Measurements from ENCODE around the gene CAPZA3. TPM values are rescaled to one million over a fixed set of nuclear protein-coding genes. Genes with fewer than 3 reads are reported as not detected.
A peak's percentile ranks its signal among the peaks of the same experiment; 100 is the strongest.
"Not testable (repeated sequence)": the region's sequence is repeated elsewhere in the genome, so short reads cannot be mapped to it uniquely, and the experiment has no call there.

CAPZA3 gene, protein sequence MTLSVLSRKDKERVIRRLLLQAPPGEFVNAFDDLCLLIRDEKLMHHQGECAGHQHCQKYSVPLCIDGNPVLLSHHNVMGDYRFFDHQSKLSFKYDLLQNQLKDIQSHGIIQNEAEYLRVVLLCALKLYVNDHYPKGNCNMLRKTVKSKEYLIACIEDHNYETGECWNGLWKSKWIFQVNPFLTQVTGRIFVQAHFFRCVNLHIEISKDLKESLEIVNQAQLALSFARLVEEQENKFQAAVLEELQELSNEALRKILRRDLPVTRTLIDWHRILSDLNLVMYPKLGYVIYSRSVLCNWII
- not detected in 2 replicates for total RNA-seq (2014; rRNA removed; shearing (Covaris generic))

DNA sequence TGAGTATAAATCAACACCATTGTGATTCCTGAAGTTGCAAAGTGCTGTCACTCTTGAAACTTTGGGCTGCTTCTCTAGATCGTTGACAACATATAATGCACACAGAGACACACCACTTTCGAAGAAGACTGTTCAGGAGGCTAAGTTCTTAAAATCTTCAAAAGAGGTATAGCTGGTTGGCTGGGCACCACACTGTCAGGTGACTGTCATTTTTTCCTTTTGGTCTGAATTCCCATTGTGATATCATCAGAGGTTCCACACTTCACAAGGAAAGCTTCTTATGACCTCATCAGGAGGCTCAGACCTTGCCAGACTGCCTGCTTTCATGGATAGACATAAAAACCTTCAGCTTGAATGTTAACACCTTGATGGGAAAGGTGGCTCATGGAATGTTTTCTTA, at the start of gene CAPZA3, which contains the start of gene PLCZ1:
Gene CAPZA3, plus strand, starts transcription at position 301 of the 400 bp plus-strand sequence. CDS start 150 bp downstream, outside the sequence.
Gene PLCZ1, minus strand, starts transcription at position 194 of the 400 bp plus-strand sequence. CDS start 641 bp downstream, outside the sequence.
- no peak for DNase-seq (ENCODE audit: low spot score)

GRCh38 chr12:18689771-18690170, 48.1 kb upstream of the CAPZA3 start:
- DNase-seq (ENCODE audit: low spot score): no peak

- DNase-seq (ENCODE audit: low spot score): no peak
Measured at GRCh38 chr12:18690653-18691052, 47.3 kb upstream of the CAPZA3 start.

GRCh38 chr12:18693986-18694385, 43.9 kb upstream of the CAPZA3 start:
- not testable (repeated sequence) for DNase-seq (ENCODE audit: low spot score)

DNA sequence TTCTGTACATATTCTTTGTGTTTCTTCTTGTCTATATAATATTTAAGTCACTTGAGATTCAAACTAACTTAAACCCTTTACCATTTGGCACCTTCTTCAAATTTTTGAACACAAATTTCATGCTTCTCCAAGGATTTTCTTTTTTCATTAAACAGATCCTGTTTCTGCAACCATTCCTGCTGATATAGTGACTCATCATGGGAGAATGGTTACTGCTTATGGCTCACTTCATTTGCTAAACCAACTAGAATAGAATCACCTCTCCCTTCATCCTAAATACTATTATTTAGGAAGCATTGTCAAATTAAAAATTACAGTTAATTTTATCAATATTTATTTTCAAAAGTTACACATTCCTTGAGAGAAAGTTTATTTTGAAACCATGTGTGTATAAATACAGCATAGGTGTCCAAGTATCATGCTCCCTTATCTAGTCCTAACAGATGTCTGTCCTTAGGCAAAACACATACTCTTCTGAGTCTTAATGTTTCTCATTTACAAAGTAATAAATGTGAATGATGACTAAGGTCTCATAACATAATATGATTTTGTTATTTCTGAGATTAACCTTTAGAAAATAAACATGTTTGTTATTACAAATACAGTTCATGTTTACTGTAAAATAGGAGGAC, 40.8 kb upstream of the CAPZA3 start:
- DNase-seq (ENCODE audit: low spot score): no peak

DNA sequence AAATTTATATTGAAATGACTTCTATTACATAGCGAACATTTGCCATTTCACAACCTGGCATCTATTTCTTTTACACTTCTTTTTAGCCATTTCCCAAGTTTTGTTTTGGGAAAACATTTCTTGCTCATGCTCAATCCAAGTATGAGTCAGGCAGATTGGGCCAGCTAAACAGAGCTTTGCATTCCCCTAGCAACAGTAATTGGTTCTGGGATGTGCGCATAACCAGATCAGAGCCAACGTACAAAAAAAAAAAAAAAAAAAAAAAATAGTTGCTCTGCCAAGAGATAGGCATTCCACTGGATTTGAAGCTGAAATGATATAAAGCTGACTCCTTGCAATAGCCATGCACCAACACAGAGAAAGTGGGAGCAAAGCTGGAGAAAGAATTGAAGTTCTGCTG, 37.6 kb upstream of the CAPZA3 start:
- no peak for DNase-seq (ENCODE audit: low spot score)

DNA sequence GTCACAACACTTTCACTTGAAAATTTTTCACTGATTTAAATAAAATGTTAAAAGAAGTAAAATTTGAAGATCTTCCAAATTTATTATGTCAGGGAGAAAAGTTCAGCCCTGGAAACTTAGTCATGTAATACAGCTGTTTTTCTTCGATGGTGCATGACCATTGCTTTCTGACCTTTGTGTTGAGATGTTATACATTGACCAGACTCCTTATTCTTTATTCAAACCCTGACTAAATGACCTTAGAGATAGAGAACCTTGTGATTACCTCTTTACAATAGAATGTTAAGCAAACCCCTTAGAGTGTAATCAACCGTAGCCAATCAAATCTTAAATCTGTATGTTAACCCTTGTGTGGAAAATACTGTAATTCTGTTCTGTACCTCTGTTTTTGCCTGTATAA, 34.6 kb upstream of the CAPZA3 start:
- DNase-seq (ENCODE audit: low spot score): no peak

- DNase-seq (ENCODE audit: low spot score): no peak
Measured at GRCh38 chr12:18703911-18704310, 34.0 kb upstream of the CAPZA3 start.

GRCh38 chr12:18706798-18707197, 31.1 kb upstream of the CAPZA3 start:
- DNase-seq (ENCODE audit: low spot score): no peak

DNA sequence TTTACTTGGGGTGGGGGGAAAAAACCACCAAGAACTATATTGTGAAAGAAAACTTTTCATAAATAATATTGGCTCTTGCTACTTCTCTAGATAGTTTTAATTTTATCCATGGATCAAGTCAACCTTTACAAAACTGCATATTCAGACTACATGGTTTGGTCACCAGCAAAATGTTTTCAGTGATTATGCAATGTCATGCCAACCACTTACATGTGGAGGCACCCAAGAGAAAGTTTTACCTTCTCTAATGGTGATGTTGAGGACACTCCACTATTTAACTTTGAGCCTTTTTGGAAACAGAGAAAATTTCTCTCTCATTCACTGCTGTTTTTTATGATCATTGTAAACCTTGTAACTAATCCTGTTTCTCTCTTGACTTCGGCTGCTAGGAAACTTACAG, 21.7 kb upstream of the CAPZA3 start:
- DNase-seq (ENCODE audit: low spot score): no peak

- DNase-seq (ENCODE audit: low spot score): no peak
Measured at GRCh38 chr12:18718462-18718861, 19.5 kb upstream of the CAPZA3 start.

GRCh38 chr12:18719922-18720510, 17.9 kb upstream of the CAPZA3 start:
- no peak for DNase-seq (ENCODE audit: low spot score)

DNA sequence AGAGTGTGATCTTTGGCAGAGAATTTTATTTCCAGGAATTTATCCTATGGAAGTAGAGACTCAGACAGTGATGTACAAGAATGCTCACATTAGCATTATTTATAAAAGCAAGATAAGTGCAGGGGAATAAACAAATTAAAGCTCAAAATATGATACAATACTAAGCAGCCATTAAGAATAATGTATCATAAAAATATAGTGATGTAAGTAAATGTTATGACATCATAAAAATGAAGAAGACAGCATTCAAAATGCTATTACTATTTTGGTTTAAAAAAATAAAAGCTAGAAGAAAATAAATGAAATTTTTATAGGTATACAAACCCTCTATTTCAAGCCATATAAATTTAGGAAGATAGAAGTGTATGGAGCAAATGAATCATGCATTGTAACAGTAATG, 17.2 kb upstream of the CAPZA3 start:
- no peak for DNase-seq (ENCODE audit: low spot score)

GRCh38 chr12:18721452-18721851, 16.5 kb upstream of the CAPZA3 start:
- no peak for DNase-seq (ENCODE audit: low spot score)

GRCh38 chr12:18723752-18724151, 14.2 kb upstream of the CAPZA3 start:
- peak; percentile 43 for DNase-seq (ENCODE audit: low spot score)

DNA sequence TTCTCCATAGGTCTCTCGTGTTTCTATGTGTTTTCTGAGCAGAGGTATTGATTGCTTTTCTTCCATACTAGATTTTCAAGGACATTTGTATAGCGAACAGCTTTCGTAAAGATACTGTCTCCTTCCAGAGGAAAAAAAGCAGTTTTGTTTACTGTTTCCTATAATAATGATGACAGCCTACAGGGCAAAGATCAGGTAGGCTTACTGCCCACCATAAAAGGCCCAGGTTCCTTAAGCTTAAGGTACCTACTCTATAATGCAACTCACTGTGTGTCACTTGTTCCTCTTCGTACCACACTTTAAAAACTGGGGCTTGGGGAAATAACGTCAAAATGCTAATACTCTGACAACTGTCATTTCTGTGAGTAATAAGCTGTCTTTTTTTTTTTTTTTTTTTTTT, 6.8 kb upstream of the CAPZA3 start:
- no peak for DNase-seq (ENCODE audit: low spot score)

GRCh38 chr12:18747895-18748294, 10.0 kb downstream of the CAPZA3 start:
- peak; percentile 58 for DNase-seq (ENCODE audit: low spot score)

GRCh38 chr12:18749386-18749957, 11.6 kb downstream of the CAPZA3 start:
- DNase-seq (ENCODE audit: low spot score): no peak

GRCh38 chr12:18750085-18750484, 12.2 kb downstream of the CAPZA3 start:
- DNase-seq (ENCODE audit: low spot score): peak; percentile 57

GRCh38 chr12:18751866-18752265, 13.9 kb downstream of the CAPZA3 start:
- DNase-seq (ENCODE audit: low spot score): no peak

DNA sequence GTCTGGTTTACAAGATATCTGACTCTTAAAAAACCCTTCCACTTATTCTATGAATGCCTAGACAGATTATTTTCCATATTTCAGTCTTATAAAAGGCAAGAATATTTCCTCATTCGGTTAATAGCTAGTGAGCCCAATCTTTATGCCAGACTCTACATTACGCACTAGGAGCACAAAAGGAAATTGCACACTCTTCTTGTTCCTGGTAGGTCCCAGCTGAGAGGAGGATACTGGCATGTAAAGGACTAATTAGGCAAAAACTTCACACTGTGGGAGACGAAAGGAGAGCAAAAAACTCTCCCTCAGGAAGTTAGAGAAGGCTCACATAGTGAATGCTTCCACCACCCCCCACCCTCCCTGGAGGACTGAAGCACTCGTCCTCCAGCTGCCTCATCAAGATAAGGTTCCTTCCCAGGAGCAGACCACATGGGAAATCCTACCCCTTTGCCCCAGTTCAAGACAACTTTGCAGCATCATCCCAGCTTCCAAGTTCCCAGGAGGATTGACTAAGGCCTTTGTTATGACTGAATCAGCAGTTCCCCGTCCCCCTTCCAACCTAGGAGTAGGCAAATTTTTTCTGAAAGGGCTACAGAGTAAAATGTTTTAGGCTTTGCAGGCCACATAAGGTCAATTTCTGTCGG, 14.5 kb downstream of the CAPZA3 start:
- DNase-seq (ENCODE audit: low spot score): peak; percentile 83

DNA sequence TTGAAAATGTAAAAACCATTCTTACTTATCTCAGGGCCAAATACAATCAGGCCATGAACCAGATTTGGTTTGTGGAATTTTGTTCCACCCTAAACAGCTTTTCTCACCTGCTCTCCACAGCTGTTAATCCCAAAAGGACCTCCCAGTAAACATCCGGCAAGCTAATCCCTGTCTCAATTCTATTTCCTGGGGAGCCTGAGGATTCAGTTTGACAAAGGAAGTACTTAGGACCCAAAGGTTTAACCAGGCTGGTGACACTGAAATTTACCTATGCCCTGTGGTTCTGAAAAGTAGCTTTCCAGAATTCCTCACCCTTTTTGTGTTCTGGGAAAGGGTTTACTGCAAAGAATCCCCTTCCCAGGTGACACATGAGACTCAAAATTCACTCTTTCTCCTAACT, 15.0 kb downstream of the CAPZA3 start:
- DNase-seq (ENCODE audit: low spot score): no peak

All from H4 (cell line).